Loucy (cell line): Measurements from ENCODE around the gene LEPROT.

Source experiments
- EZH2phosphoT487 ChIP-seq: fragments of 200-600 bp; IDR thresholded peaks from 2 replicates; pipeline ENCODE4 v1.6.1; 2018; ENCODE audit warnings: antibody characterized with exemption, mild to moderate bottlenecking, moderate library complexity, borderline replicate concordance
- TF ChIP-seq, protein P1 (sequence below): fragments of 200-600 bp; sonication (generic); conservative IDR thresholded peaks from 2 replicates; pipeline ENCODE4 v1.5.1; 2014; ENCODE audit warnings: mild to moderate bottlenecking, antibody characterized with exemption, low read length

- TF ChIP-seq, protein P1, sequence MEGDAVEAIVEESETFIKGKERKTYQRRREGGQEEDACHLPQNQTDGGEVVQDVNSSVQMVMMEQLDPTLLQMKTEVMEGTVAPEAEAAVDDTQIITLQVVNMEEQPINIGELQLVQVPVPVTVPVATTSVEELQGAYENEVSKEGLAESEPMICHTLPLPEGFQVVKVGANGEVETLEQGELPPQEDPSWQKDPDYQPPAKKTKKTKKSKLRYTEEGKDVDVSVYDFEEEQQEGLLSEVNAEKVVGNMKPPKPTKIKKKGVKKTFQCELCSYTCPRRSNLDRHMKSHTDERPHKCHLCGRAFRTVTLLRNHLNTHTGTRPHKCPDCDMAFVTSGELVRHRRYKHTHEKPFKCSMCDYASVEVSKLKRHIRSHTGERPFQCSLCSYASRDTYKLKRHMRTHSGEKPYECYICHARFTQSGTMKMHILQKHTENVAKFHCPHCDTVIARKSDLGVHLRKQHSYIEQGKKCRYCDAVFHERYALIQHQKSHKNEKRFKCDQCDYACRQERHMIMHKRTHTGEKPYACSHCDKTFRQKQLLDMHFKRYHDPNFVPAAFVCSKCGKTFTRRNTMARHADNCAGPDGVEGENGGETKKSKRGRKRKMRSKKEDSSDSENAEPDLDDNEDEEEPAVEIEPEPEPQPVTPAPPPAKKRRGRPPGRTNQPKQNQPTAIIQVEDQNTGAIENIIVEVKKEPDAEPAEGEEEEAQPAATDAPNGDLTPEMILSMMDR, result no peak
- no peak for TF ChIP-seq EZH2phosphoT487
Measured at GRCh38 chr1:65386439-65386838, 34.0 kb upstream of the LEPROT start.
